Measurements from ENCODE around the gene ADAMTS12.
A peak's percentile ranks its signal among the peaks of the same experiment; 100 is the strongest.
"Not testable (repeated sequence)": the region's sequence is repeated elsewhere in the genome, so short reads cannot be mapped to it uniquely, and the experiment has no call there.

The ADAMTS12 gene

GRCh38 chr5:33556330-33557328 lies 335.2 kb downstream of the ADAMTS12 start:
- FAIRE-seq = peak; percentile 51
- DNase-seq (ENCODE audit: insufficient read length, low spot score) = no peak

- FAIRE-seq = peak; percentile 72
Measured at GRCh38 chr5:33549982-33550567, 341.7 kb downstream of the ADAMTS12 start.

GRCh38 chr5:33539790-33540189 lies 352.0 kb downstream of the ADAMTS12 start:
- not testable (repeated sequence) for DNase-seq (ENCODE audit: insufficient read length, low spot score); FAIRE-seq

More at GRCh38 chr5:33549982-33550567, 341.7 kb downstream of the ADAMTS12 start:
- DNase-seq (ENCODE audit: insufficient read length, low spot score) = no peak

- FAIRE-seq = no peak
- DNase-seq (ENCODE audit: insufficient read length, low spot score) = no peak
Measured at GRCh38 chr5:33539212-33539611, 352.6 kb downstream of the ADAMTS12 start.

- peak; percentile 51 for FAIRE-seq
- no peak for DNase-seq (ENCODE audit: insufficient read length, low spot score)
Measured at GRCh38 chr5:33538201-33538600, 353.6 kb downstream of the ADAMTS12 start.

- FAIRE-seq = peak; percentile 83
- no peak for DNase-seq (ENCODE audit: insufficient read length, low spot score)
Measured at GRCh38 chr5:33537240-33537639, 354.6 kb downstream of the ADAMTS12 start.

GRCh38 chr5:33536802-33537201 lies 355.0 kb downstream of the ADAMTS12 start:
- no peak for FAIRE-seq
- DNase-seq (ENCODE audit: insufficient read length, low spot score) = no peak

- FAIRE-seq = peak; percentile 13
Measured at GRCh38 chr5:33531824-33532223, 360.0 kb downstream of the ADAMTS12 start.

GRCh38 chr5:33531037-33531298 lies 360.8 kb downstream of the ADAMTS12 start:
- DNase-seq (ENCODE audit: insufficient read length, low spot score) (no peak), FAIRE-seq (no peak)

More at GRCh38 chr5:33531824-33532223, 360.0 kb downstream of the ADAMTS12 start:
- DNase-seq (ENCODE audit: insufficient read length, low spot score) = no peak

GRCh38 chr5:33530183-33531036 lies 361.4 kb downstream of the ADAMTS12 start:
- FAIRE-seq = no peak
- DNase-seq (ENCODE audit: insufficient read length, low spot score) = no peak

GRCh38 chr5:33527696-33528095 lies 364.1 kb downstream of the ADAMTS12 start:
- DNase-seq (ENCODE audit: insufficient read length, low spot score) (no peak), FAIRE-seq (no peak)

GRCh38 chr5:33526755-33527154 lies 365.0 kb downstream of the ADAMTS12 start:
- no peak for DNase-seq (ENCODE audit: insufficient read length, low spot score)
- FAIRE-seq = no peak

GRCh38 chr5:33524476-33524875 lies 367.3 kb downstream of the ADAMTS12 start:
- FAIRE-seq (no peak), DNase-seq (ENCODE audit: insufficient read length, low spot score) (no peak)

- DNase-seq (ENCODE audit: insufficient read length, low spot score) = no peak
- no peak for FAIRE-seq
Measured at GRCh38 chr5:33523208-33523771, 368.5 kb downstream of the ADAMTS12 start.

- FAIRE-seq (no peak), DNase-seq (ENCODE audit: insufficient read length, low spot score) (no peak)
Measured at GRCh38 chr5:33516421-33516820, 375.4 kb downstream of the ADAMTS12 start.

GRCh38 chr5:33515366-33515765 lies 376.4 kb downstream of the ADAMTS12 start:
- DNase-seq (ENCODE audit: insufficient read length, low spot score) = not testable (repeated sequence)
- peak; percentile 42 for FAIRE-seq

- FAIRE-seq = peak; percentile 67
- no peak for DNase-seq (ENCODE audit: insufficient read length, low spot score)
Measured at GRCh38 chr5:33513462-33514185, 378.2 kb downstream of the ADAMTS12 start.

- no peak for DNase-seq (ENCODE audit: insufficient read length, low spot score)
- FAIRE-seq = no peak
Measured at GRCh38 chr5:33509036-33509435, 382.8 kb downstream of the ADAMTS12 start.

- DNase-seq (ENCODE audit: insufficient read length, low spot score) = no peak
- no peak for FAIRE-seq
Measured at GRCh38 chr5:33507426-33507825, 384.4 kb downstream of the ADAMTS12 start.

GRCh38 chr5:33504570-33504969 lies 387.2 kb downstream of the ADAMTS12 start:
- FAIRE-seq (no peak), DNase-seq (ENCODE audit: insufficient read length, low spot score) (no peak)

Data from HTR-8/SVneo (cell line).